ENCODE data around the gene GFPT2.

DNA sequence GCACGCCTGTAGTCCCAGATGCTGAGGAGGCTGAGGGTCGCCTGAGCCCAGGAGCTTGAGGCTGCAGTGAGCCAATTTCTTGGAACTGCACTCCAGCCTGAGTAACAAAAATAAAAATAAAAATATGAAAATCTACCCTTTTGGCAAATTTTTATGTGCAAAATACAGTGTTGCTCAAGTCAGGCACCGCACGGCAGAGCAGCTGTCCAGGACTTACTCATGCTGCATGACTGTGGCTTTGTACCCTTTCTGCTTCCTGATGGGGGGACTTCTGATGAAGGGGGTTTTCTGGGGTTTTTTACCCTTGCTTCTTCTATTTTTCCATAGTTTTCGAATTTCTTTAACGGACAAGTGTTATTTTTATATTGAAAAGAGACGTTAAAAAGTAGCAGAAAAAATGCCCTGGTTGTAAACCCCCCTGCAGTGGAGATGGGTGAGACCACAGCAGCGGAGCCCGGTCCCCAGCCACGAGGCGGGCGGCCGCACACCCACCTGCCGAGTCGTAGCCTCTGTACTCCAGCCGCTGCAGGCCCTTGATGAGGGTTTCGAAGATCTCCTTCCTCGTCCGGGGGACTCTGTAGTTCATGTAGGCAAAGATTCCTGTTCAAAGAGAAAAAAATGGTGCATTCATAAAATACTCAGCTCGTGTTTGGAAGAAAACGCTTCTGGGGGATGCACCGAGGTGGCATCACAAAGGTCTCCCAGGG is 15.0 kb downstream of the GFPT2 start:
- no peak for TF ChIP-seq POLR2A (IDR thresholded peaks at IDR 0.05; ENCODE audit: low read length)
- TF ChIP-seq GATA1 (IDR thresholded peaks at IDR 0.05; ENCODE audit: low read depth, low read length), result no peak
